ENCODE data around the gene TBRG4.

- TF ChIP-seq, protein P1, sequence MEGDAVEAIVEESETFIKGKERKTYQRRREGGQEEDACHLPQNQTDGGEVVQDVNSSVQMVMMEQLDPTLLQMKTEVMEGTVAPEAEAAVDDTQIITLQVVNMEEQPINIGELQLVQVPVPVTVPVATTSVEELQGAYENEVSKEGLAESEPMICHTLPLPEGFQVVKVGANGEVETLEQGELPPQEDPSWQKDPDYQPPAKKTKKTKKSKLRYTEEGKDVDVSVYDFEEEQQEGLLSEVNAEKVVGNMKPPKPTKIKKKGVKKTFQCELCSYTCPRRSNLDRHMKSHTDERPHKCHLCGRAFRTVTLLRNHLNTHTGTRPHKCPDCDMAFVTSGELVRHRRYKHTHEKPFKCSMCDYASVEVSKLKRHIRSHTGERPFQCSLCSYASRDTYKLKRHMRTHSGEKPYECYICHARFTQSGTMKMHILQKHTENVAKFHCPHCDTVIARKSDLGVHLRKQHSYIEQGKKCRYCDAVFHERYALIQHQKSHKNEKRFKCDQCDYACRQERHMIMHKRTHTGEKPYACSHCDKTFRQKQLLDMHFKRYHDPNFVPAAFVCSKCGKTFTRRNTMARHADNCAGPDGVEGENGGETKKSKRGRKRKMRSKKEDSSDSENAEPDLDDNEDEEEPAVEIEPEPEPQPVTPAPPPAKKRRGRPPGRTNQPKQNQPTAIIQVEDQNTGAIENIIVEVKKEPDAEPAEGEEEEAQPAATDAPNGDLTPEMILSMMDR (IDR thresholded peaks at IDR 0.05) = no peak
- TF ChIP-seq EP300 (IDR thresholded peaks at IDR 0.05) (no peak), POLR2A (IDR thresholded peaks at IDR 0.05) (no peak), POLR2AphosphoS5 (IDR thresholded peaks at IDR 0.05) (no peak)
Observed at GRCh38 chr7:45072131-45073030, 39.1 kb downstream of the TBRG4 start.
